ENCODE results near the gene NFIB.

Gene NFIB

DNA sequence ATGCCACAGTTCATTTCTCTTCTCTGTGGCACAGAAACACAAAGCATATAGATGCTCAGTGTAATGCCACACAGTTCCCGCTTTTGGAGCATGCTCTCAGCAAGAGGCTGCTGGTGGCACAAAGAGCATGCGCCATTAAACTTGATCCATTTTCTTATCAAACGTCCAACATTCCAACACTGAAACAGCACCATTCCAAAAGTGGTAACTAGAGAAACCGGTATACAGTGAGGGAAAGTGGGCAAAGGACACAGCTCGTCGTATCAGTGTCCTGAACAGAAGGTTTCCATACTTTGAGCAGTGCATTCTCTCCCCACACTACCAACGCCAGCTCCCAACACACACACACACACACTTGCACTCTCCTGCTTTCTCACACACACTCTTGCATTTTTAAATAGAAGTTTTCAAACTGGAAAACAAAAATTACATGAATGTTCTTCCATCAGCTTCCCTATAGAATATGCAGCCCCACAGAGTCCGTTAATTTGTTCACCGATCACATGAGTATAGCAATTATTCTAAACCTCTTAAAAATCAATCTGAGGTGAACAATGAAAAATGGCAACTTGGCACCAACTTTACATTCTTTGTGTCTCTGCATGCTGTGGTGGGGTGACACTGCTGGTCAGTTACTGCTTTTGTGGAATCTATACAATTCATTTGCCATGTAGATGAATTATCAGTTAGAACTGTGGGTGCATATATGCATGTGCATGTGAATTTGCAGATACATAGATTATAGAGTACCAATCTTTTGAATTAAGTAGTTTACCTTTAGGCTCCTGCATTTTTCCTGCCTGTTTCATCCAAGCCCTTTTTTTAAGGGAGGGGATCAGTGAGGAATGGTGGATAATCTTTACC lies 5.7 kb downstream of the NFIB start:
- in situ Hi-C loops (cut with HindIII; ENCODE audit: low sequenced_read_pairs): no loop called here
- H3K4me3 ChIP-seq (ENCODE audit: low read depth, low read length): peak overlapping the region; percentile 95
- TF ChIP-seq, protein P1, sequence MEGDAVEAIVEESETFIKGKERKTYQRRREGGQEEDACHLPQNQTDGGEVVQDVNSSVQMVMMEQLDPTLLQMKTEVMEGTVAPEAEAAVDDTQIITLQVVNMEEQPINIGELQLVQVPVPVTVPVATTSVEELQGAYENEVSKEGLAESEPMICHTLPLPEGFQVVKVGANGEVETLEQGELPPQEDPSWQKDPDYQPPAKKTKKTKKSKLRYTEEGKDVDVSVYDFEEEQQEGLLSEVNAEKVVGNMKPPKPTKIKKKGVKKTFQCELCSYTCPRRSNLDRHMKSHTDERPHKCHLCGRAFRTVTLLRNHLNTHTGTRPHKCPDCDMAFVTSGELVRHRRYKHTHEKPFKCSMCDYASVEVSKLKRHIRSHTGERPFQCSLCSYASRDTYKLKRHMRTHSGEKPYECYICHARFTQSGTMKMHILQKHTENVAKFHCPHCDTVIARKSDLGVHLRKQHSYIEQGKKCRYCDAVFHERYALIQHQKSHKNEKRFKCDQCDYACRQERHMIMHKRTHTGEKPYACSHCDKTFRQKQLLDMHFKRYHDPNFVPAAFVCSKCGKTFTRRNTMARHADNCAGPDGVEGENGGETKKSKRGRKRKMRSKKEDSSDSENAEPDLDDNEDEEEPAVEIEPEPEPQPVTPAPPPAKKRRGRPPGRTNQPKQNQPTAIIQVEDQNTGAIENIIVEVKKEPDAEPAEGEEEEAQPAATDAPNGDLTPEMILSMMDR (IDR thresholded peaks at IDR 0.05; ENCODE audit: low read depth, low read length, missing control alignments): no peak

DNA sequence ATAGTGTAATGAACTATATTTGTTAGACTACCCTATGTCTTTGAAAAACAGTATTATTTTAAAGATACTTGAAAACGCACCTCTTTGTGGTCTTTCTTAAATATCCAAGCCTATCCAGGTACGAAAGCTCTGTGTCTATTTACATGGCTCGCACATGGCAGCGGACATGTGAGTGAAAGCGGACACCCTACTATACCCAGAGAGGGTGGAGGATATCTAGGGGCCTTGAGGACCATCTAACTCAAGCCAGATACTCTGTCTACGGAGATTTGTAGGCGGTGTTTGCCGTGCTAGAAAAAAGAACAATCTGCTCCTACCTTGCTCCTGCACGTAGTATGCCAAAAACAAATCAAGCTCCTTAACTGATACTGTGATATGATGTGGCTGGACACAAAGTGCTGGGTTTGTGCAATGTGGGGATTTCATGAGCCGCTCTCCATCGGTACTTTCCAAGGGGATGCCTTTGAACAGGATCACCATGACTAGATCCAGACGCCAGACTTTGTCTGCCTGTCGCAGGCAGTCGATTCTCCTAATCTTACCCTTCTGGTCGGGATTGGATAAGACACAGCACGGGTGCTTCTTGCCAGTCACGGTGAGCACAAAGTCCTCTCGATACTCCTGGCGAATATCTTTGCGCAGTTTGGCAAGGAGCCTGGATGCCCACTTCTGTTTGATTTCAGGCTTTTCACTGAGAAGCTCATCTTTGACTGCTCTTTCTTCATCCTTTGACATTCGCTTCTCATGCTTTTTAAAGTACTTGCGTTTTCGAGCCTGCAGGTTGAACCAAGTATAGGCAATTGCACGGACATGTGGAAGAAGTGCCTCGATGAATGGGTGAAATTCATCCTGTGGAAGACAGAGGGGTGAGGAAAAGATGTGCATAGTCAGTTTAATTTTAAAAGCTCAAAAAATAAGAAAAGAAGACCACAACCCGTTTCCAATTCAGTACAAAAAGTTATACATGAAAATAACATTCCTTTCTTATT lies 7.0 kb downstream of the NFIB start:
- TF ChIP-seq, protein P1 (IDR thresholded peaks at IDR 0.05; ENCODE audit: low read depth, low read length, missing control alignments): no peak
- peak overlapping the region; percentile 95 for H3K4me3 ChIP-seq (ENCODE audit: low read depth, low read length)
- DNase-seq (ENCODE audit: low read depth): no peak
- in situ Hi-C loops (cut with HindIII; ENCODE audit: low sequenced_read_pairs): no loop called here

More for the DNA sequence above, 5.7 kb downstream of the NFIB start:
- DNase-seq (ENCODE audit: low read depth): no peak

DNA sequence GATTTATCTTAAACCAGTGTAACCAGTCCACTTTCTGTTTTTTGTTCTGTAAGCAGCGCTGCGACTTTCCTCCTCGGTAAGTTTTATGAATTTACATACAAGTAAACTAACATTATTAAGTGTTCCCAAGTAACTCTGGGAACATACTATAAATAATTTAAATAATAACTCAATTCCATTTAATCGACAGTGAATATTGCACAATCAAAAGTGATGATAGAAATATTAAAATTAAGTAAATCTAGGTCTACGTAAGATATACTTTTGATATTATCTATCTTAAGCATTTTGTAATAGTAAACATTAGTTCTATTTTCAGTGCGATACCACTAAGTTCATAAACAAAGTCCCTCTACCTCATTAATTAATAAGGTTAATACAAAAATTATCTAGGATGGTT lies 7.8 kb downstream of the NFIB start:
- DNase-seq (ENCODE audit: low read depth): no peak
- in situ Hi-C loops (cut with HindIII; ENCODE audit: low sequenced_read_pairs): no loop called here
- TF ChIP-seq, protein P1 (IDR thresholded peaks at IDR 0.05; ENCODE audit: low read depth, low read length, missing control alignments): no peak
- H3K4me3 ChIP-seq (ENCODE audit: low read depth, low read length): no peak overlapping the region

DNA sequence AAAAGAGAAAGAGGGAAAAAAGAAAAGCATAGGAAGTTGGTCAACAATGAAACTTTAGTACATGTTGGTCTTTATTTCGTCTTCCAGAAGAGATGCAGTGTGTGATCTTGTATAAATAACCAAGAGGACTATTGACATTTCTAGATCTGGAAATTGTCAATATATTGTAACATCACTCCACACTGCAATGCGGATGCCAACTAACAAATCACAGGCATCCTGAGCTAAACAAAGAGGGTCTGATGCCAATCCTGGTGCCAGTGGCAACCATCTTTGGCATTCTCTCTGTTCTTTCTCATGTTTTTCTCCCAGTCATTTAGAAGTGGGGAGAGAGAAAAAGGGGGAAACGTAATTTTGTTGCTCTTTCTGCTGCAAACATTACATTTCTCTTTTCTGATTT lies 9.7 kb downstream of the NFIB start:
- in situ Hi-C loops (cut with HindIII; ENCODE audit: low sequenced_read_pairs): no loop called here
- TF ChIP-seq, protein P1 (IDR thresholded peaks at IDR 0.05; ENCODE audit: low read depth, low read length, missing control alignments): no peak
- no peak overlapping the region for H3K4me3 ChIP-seq (ENCODE audit: low read depth, low read length)
- DNase-seq (ENCODE audit: low read depth): no peak

DNA sequence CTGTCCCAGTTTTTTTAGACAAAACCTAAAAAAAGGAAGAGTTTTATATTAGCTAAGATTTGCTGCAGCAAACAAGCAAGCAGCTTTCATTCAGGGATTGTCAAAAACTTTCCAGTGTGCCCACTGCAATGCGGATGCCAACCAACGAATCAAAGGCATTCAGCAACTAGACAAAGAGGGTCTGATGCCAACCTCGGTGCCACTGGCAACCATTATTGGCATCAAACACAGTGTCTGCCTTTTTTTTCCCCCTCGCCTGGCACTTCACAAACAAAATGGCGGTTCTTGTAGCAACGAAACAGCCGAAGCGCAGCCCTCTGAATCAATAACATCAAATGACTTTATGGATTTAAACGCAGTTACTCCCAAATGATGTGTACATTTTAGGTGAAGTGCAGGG lies 10.4 kb downstream of the NFIB start:
- in situ Hi-C loops (cut with HindIII; ENCODE audit: low sequenced_read_pairs): no loop called here
- peak overlapping the region; percentile 3 for H3K4me3 ChIP-seq (ENCODE audit: low read depth, low read length)
- DNase-seq (ENCODE audit: low read depth): no peak
- TF ChIP-seq, protein P1 (IDR thresholded peaks at IDR 0.05; ENCODE audit: low read depth, low read length, missing control alignments): no peak

DNA sequence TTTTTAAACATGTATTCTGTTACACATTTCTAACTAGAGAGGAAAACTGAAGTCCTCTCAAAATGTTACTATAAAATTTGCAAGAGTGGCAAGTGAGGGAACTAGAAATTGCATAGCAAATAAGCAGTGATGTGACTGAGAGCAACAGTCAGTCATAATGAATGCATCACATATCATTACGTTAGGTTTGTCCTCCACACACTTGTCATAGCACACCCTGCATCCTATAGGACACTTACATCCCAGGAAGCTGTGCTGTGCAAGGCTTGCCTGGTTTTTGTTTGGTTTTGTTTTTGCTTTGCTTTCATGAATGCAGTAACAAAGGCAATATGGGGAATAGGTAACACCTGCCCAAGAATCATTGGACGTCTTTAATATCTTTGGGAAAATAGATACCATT lies 10.8 kb downstream of the NFIB start:
- no peak for DNase-seq (ENCODE audit: low read depth)
- in situ Hi-C loops (cut with HindIII; ENCODE audit: low sequenced_read_pairs): no loop called here
- TF ChIP-seq, protein P1 (IDR thresholded peaks at IDR 0.05; ENCODE audit: low read depth, low read length, missing control alignments): no peak
- H3K4me3 ChIP-seq (ENCODE audit: low read depth, low read length): no peak overlapping the region

Measured in astrocyte of the cerebellum (primary cell).